Heart right ventricle (tissue), 16 donors: Measurements from ENCODE around the gene GUSB. TPM values are rescaled to one million over a fixed set of nuclear protein-coding genes. Genes with fewer than 3 reads are reported as not detected.
A peak's percentile ranks its signal among the peaks of the same experiment; 100 is the strongest.
"Not testable (repeated sequence)": the region's sequence is repeated elsewhere in the genome, so short reads cannot be mapped to it uniquely, and the experiment has no call there.

ENCODE experiments used
- ATAC-seq, 8 donors: fragments of 200-7000 bp; cut with Tn5 transposase; one replicate each; pipeline ENCODE4 v1.9.1; 2020; ENCODE audit warnings: mild to moderate bottlenecking in 8 of 8, moderate library complexity in 8 of 8, moderate number of reproducible peaks in 1 of 8
- DNase-seq, 2 donors: peaks; one replicate each; pipeline ENCODE4 v3.0.0-alpha.2; 2020
- H3K27ac ChIP-seq, 10 donors: fragments of 200-600 bp; sonication (generic) in 2 of 10; one replicate each; pipeline versions ENCODE4 v1.5.0 to v1.8.0; 2020 to 2022; ENCODE audit warnings: mild to moderate bottlenecking in 3 of 10
- H3K27me3 ChIP-seq, 7 donors: fragments of 200-600 bp; one replicate each; pipeline ENCODE4 v1.8.0; 2021 to 2022; ENCODE audit warnings: mild to moderate bottlenecking in 2 of 7
- H3K36me3 ChIP-seq, 9 donors: fragments of 200-600 bp; sonication (generic) in 1 of 9; one replicate each; pipeline versions ENCODE4 v1.5.0 to v1.8.0; 2020 to 2022; ENCODE audit warnings: mild to moderate bottlenecking in 2 of 9
- H3K4me1 ChIP-seq, 9 donors: fragments of 200-600 bp; sonication (generic) in 1 of 9; one replicate each; pipeline versions ENCODE4 v1.5.0 to v1.8.0; 2020 to 2022; ENCODE audit warnings: mild to moderate bottlenecking in 4 of 9
- H3K4me3 ChIP-seq, 10 donors: fragments of 200-600 bp; sonication (generic) in 2 of 10; one replicate each; pipeline versions ENCODE4 v1.5.0 to v1.8.0; 2020 to 2022; ENCODE audit warnings: mild to moderate bottlenecking in 7 of 10, moderate library complexity in 2 of 10
- H3K9me3 ChIP-seq, 11 donors: fragments of 200-600 bp in 10 of 11; sonication (generic) in 2 of 11; one replicate each; pipeline versions ENCODE4 v1.5.0 to v1.8.0; 2013 to 2022; ENCODE audit warnings: mild to moderate bottlenecking in 2 of 11, control low read depth in 1 of 11, moderate library complexity in 1 of 11
- whole genome bisulfite sequencing, 2 donors: extraction: QIAGEN DNeasy Blood & Tissue Kit; methylation state at CpG; one replicate each; pipeline ENCODE4 v1.1.7; 2013; ENCODE audit warnings: inconsistent platforms in 1 of 2; 5-methylcytosine and 5-hydroxymethylcytosine counted together
- intact Hi-C, 10 donors: fragments of 100-400 bp; cut with DNase I; formaldehyde crosslinking; loops; one replicate each; pipeline versions ENCODE4 v1.11.1 to v1.14.2; 2022
- polyA plus RNA-seq, 2 donors: library from polyadenylated mRNA; stranded (reverse); fragments of 200-250 nt; gene quantifications; one replicate each; pipeline ENCODE4 v1.2.3, GENCODE V29; 2013
- total RNA-seq, 10 donors: library from RNA; stranded (reverse); fragmentation: NEBNext Ultra II Directional in 3 of 10; extraction: Animal tissue kit (Norgen Biotek cat#: 25700) in 3 of 10; gene quantifications; one replicate each; pipeline versions ENCODE4 v1.2.1 to v1.2.4, GENCODE V29; 2021 to 2023
- TF ChIP-seq, protein P1 (sequence below), 9 donors: fragments of 200-600 bp; sonication (generic) in 2 of 9; IDR thresholded peaks; one replicate each; pipeline versions ENCODE4 v1.5.0 to v1.8.0; 2021 to 2022; ENCODE audit warnings: antibody characterized with exemption in 9 of 9, mild to moderate bottlenecking in 5 of 9, moderate library complexity in 1 of 9
- donor health status: Arrhythmogenic right ventricular cardiomyopathy.
- donor health status: ischemic (EF 13 %, LVEDD 7.1; RV severe dilation, severe dysfunction).
- donor health status: healthy with polysubstance abuse.
- donor health status: DM: no; HTN: yes; CAD: no.
- donor health status: DM: no; HTN: no; CAD: no.
- donor health status: ischemic (EF 25% LVEDD 6.9; RV normal size, moderate dysfunction).
- donor health status: ischemic (EF 25% LVEDD 5.7; RV mildly dilated, moderate dysfunction).
- donor health status: healthy.
- donor health status: DM: yes; HTN: yes; CAD: no.
- donor health status: Ischemic cardiomyopathy.
- donor health status: ischemic (EF 35%, LVEDD 5.7; RV mildly dilated, moderate dysfunction).
- donor health status: nonischemic (EF 11% LVEDD 7.7; RV severe dilation, severe dysfunction).
- donor health status: DM: yes; HTN: yes; CAD: no.
- donor health status: PGD.
- donor health status: ischemic (EF 29% LVEDD 5.4; RV normal size, mild dysfunction).
- donor health status: nonischemic (EF 23%, LVEDD 6.1; RV moderate dilation, normal function).

Gene GUSB
- total and polyA plus RNA-seq, 12 donors, result 10.8 to 30.6 (median 16.9) TPM

DNA sequence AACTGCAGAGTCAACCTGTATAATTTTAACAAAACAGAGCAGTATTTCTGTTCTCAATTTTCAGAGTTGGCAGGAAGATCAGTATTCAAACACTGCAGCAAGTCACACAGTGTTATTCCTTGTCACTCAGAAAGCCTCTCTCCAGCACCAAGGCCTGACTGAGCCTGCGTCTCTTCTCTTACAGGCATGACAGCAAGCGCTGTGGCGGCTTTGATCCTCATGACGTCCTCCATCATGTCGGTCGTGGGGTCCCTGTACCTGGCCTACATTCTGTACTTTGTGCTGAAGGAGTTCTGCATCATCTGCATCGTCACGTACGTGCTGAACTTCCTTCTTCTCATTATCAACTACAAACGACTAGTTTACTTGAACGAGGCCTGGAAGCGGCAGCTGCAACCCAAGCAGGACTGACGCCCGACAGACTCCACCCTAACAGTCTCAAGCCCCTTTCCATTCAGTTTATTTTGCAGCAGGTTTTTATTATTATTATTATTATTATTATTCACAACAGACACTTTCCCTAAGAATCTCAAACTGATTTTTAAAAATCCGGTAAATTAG is 28.0 kb downstream of the GUSB start:
- no peak overlapping the region for H3K27ac ChIP-seq
- H3K4me3 ChIP-seq, result no peak overlapping the region
- 89 to 91% methylated on average over 15 of the region's 15 CpGs for WGBS, 2 donors
- TF ChIP-seq, protein P1, sequence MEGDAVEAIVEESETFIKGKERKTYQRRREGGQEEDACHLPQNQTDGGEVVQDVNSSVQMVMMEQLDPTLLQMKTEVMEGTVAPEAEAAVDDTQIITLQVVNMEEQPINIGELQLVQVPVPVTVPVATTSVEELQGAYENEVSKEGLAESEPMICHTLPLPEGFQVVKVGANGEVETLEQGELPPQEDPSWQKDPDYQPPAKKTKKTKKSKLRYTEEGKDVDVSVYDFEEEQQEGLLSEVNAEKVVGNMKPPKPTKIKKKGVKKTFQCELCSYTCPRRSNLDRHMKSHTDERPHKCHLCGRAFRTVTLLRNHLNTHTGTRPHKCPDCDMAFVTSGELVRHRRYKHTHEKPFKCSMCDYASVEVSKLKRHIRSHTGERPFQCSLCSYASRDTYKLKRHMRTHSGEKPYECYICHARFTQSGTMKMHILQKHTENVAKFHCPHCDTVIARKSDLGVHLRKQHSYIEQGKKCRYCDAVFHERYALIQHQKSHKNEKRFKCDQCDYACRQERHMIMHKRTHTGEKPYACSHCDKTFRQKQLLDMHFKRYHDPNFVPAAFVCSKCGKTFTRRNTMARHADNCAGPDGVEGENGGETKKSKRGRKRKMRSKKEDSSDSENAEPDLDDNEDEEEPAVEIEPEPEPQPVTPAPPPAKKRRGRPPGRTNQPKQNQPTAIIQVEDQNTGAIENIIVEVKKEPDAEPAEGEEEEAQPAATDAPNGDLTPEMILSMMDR (IDR thresholded peaks at IDR 0.05), result no peak
- ATAC-seq (no peak), DNase-seq (no peak)
- no peaks in the 10 kb centered on the region for H3K27me3 ChIP-seq
- H3K36me3 ChIP-seq, result peaks cover 0 to 58% (median 3%) of the 10 kb centered on the region in 9 donors
- no peaks in the 10 kb centered on the region for H3K4me1 ChIP-seq
- H3K9me3 ChIP-seq, result no peaks in the 10 kb centered on the region
- intact Hi-C loops, result no loop called here

DNA sequence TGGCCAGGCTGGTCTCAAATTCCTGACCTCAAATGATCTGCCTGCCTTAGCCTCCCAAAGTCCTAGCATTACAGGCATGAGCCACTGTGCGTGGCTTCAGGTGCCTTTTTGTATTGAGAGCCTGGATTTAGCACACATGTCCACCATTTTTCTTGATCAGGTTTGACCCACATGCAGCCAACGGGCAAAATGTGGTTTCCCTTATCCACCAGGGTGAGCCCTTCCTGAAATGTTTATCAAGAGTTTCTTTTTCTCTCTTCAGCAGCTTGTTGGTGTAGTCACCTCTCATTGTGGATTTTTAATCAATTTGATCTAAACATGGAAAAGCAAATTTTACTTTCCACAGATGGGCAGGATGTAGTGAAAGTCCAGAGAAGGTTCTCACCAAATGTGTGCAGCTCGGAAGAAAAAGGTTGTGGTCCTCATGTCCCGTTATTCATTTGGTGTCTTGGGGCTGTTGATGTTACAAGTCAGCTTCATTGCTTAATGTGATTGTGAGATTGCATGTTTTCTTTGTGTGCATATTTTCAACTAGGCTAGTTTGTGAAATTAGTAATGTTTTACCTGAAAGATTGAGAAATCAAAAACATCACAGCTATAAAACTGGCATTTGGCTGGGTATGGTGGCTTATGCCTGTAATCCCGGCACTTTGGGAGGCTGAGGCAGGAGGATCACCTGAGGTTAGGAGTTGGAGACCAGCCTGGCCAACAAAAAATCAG is 28.9 kb downstream of the GUSB start:
- no peak for ATAC-seq
- TF ChIP-seq, protein P1 (IDR thresholded peaks at IDR 0.05), result no peak
- no peak for DNase-seq
- WGBS, 2 donors, result 94 to 95% methylated on average over 5 of the region's 5 CpGs
- no peaks in the 10 kb centered on the region for H3K9me3 ChIP-seq
- intact Hi-C loops, result no loop called here
- H3K27me3 ChIP-seq, result no peaks in the 10 kb centered on the region
- H3K4me1 ChIP-seq, result no peaks in the 10 kb centered on the region
- H3K36me3 ChIP-seq, result peaks cover 0 to 50% (median 3%) of the 10 kb centered on the region in 9 donors
- no peak overlapping the region for H3K4me3 ChIP-seq
- no peak overlapping the region for H3K27ac ChIP-seq

DNA sequence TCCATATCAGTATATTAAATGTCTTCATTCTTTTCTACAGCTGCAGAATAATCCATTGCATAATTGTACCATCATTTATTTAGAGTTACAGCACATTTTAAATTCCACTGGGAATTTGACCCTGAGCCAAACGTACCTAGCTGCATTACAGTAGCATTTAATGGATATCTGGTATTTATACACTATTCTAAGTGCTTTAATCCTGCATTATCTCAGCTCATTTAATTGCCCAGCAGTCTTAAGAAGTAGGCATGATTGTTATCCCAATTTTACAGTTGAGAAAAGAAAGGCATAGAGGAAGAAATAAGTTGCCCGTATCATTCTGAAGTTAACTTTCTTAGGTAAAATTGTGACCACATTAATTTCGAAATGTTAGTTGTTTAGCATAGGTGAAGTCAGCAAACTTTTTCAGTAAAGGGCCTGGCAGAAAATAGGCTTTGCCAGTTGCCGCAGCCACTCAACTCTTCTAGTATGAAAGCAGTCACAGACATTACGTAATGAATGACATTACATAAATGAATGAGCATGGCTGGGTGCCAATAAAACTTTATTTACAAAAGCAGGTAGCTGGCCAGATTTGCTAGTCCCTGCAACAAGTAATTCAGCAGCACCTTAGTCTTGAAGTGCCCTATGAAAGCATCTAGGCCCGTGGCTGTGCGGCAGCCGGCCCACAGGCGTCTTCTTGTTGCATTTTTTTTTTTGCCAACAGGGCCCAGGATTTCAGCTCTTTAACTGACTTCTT is 30.0 kb downstream of the GUSB start:
- H3K27me3 ChIP-seq, result no peaks in the 10 kb centered on the region
- ATAC-seq (no peak), DNase-seq (no peak)
- 91 to 93% methylated on average over 9 of the region's 9 CpGs for WGBS, 2 donors
- intact Hi-C loops, result no loop called here
- peaks cover 0 to 1% (median 0%) of the 10 kb centered on the region in 9 donors for H3K4me1 ChIP-seq
- peaks cover 0 to 38% (median 3%) of the 10 kb centered on the region in 9 donors for H3K36me3 ChIP-seq
- no peaks in the 10 kb centered on the region for H3K9me3 ChIP-seq
- no peak overlapping the region for H3K27ac ChIP-seq
- TF ChIP-seq, protein P1 (IDR thresholded peaks at IDR 0.05), result no peak
- H3K4me3 ChIP-seq, result no peak overlapping the region

DNA sequence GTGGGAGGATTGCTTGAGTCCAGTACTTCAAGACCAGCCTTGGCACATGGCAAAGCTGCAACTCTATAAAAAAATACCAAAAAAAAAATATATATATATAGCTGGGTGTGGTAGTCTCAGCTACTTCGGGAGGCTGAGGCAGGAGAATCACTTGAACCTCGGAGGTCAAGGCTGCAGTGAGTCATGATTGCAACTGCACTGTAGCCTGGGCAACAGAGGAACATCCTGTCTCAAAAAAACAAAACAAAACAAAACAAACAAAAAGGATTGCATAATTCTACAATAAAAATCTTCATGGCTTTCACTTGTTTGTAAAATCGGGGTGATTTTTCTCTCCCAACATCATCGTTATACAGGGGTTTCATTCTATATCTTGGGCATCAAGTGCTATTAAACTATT is 35.1 kb downstream of the GUSB start:
- H3K4me1 ChIP-seq, result peaks cover 0 to 3% (median 0%) of the 10 kb centered on the region in 9 donors

DNA sequence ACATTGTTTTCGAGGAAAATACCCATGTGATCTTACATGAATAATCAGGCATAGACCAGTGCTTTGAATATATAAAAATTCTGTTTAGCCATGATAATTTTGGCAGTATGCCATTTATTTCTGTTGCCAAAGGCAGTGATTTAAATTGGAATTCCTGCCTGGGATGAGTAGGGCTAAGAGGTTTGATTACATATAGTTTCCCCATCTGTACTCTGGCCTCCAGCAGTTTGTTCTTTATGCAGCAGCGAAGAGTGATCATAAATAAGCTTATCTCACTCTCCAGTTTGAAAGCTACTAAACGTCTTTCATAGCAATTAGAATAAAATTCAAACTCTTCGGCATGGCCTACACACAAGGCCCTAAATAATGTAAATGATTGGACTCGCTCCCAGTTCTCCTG is 36.2 kb downstream of the GUSB start:
- intact Hi-C loops, result not testable (repeated sequence)

More for the DNA sequence above, 35.1 kb downstream of the GUSB start:
- ATAC-seq, result peak in 1 of 8 donors; percentile 44
- no peak overlapping the region for H3K27ac ChIP-seq
- intact Hi-C loops, result no loop called here
- H3K9me3 ChIP-seq, result no peaks in the 10 kb centered on the region
- H3K4me3 ChIP-seq, result no peak overlapping the region
- H3K36me3 ChIP-seq, result no peaks in the 10 kb centered on the region
- WGBS, 2 donors, result 65 to 71% methylated on average over 4 of the region's 4 CpGs
- TF ChIP-seq, protein P1 (IDR thresholded peaks at IDR 0.05), result no peak
- H3K27me3 ChIP-seq, result no peaks in the 10 kb centered on the region
- DNase-seq, result no peak

More for the DNA sequence above, 36.2 kb downstream of the GUSB start:
- ATAC-seq, H3K36me3 ChIP-seq, H3K9me3 ChIP-seq, H3K4me1 ChIP-seq, H3K27me3 ChIP-seq, H3K4me3 ChIP-seq, H3K27ac ChIP-seq, DNase-seq: not testable (repeated sequence)
- WGBS, 2 donors, result 78% methylated on average over 1 of the region's 5 CpGs
